Motor neuron (in vitro differentiated cells): ENCODE data around the gene RPL39L. TPM values are rescaled to one million over a fixed set of nuclear protein-coding genes. Genes with fewer than 3 reads are reported as not detected.

Source experiments
- total RNA-seq, 8 experiments: library from RNA; unstranded; fragments of 300-600 nt; gene quantifications; 2 replicates each; pipeline versions ENCODE4 v1.2.3 to v1.2.4, GENCODE V29; 2022

Gene RPL39L
- total RNA-seq, 8 experiments from 2014 or later, result 0.97 to 47.7 (median 22.0) TPM

Other genes starting within 250 kb of the RPL39L start
- 10 to 100 TPM in 6 of 8 experiments, 1 to 10 TPM in 1, under 1 TPM in 1; 0.71 to 32.9 (median 18.6) TPM for gene ST6GAL1, start 209.0 kb downstream of the RPL39L start, total RNA-seq
- 1 to 10 TPM in 1 of 8 experiments, under 1 TPM in 6, not detected in 1; 0.15 to 1.1 (median 0.42) TPM for gene RTP1, start 58.0 kb upstream of the RPL39L start, total RNA-seq
- gene MASP1, start 152.2 kb upstream of the RPL39L start, total RNA-seq, result 10 to 100 TPM in 1 of 8 experiments, 1 to 10 TPM in 4, under 1 TPM in 3; 0.45 to 23.9 (median 1.6) TPM
- 1 to 10 TPM in 2 of 8 experiments, under 1 TPM in 3, not detected in 3; 0.28 to 9.6 (median 0.52) TPM for gene RTP4, start 228.9 kb upstream of the RPL39L start, total RNA-seq